Type B pancreatic cell (in vitro differentiated cells): ENCODE measurements around the gene C1orf116. TPM values are rescaled to one million over a fixed set of nuclear protein-coding genes. Genes with fewer than 3 reads are reported as not detected.
A peak's percentile ranks its signal among the peaks of the same experiment; 100 is the strongest.

Experiments
- DNase-seq: peaks from one replicate; pipeline ENCODE4 v3.0.0; 2021; ENCODE audit warnings: mixed read lengths; ENCODE audit not compliant: unreplicated experiment; ENCODE audit errors: extremely low spot score
- H3K27ac Mint-ChIP-seq: 2 replicates; pipeline ENCODE4 v1.8.0; 2021; ENCODE audit warnings: mild to moderate bottlenecking, mixed read lengths
- H3K27me3 Mint-ChIP-seq: 2 replicates; pipeline ENCODE4 v1.8.0; 2021; ENCODE audit warnings: mixed read lengths
- H3K36me3 Mint-ChIP-seq: 2 replicates; pipeline ENCODE4 v1.8.0; 2021; ENCODE audit warnings: mixed read lengths
- H3K4me1 Mint-ChIP-seq: one replicate; pipeline ENCODE4 v1.8.0; 2021; ENCODE audit warnings: mixed read lengths; ENCODE audit not compliant: unreplicated experiment
- H3K4me3 Mint-ChIP-seq: 2 replicates; pipeline ENCODE4 v1.8.0; 2021; ENCODE audit warnings: mild to moderate bottlenecking, mixed read lengths
- H3K9me3 Mint-ChIP-seq: 2 replicates; pipeline ENCODE4 v1.8.0; 2021; ENCODE audit warnings: mixed read lengths
- CTCF ChIP-seq: fragments of 200-600 bp; sonication (generic); conservative IDR thresholded peaks from 2 replicates; pipeline ENCODE4 v1.5.0; 2021; ENCODE audit warnings: antibody characterized with exemption, mild to moderate bottlenecking
- total RNA-seq: library from RNA; stranded (reverse); gene quantifications from 2 replicates; pipeline ENCODE4 v1.2.1, GENCODE V29; 2021; ENCODE audit warnings: low replicate concordance

The C1orf116 gene
- total RNA-seq, 1 donor from 2014 or later, result 50.4 TPM

- H3K27ac Mint-ChIP-seq, result peak overlapping the region; percentile 26
- H3K9me3 Mint-ChIP-seq, result no peaks in the 10 kb centered on the region
- DNase-seq, result no peak
- peaks cover 8% of the 10 kb centered on the region for H3K36me3 Mint-ChIP-seq
- H3K4me1 Mint-ChIP-seq, result peaks cover 10% of the 10 kb centered on the region
- no peak overlapping the region for H3K4me3 Mint-ChIP-seq
- H3K27me3 Mint-ChIP-seq, result no peaks in the 10 kb centered on the region
- TF ChIP-seq CTCF, result peak; percentile 91
Measured at GRCh38 chr1:207077470-207078377, 45.2 kb upstream of the C1orf116 start.

GRCh38 chr1:207077012-207077411, 44.5 kb upstream of the C1orf116 start:
- Mint-ChIP-seq H3K4me3 (no peak overlapping the region), H3K27me3 (no peaks in the 10 kb centered on the region), H3K27ac (no peak overlapping the region), H3K9me3 (no peaks in the 10 kb centered on the region), H3K36me3 (peaks cover 9% of the 10 kb centered on the region), H3K4me1 (peaks cover 10% of the 10 kb centered on the region)
- DNase-seq, result no peak
- TF ChIP-seq CTCF, result no peak

GRCh38 chr1:207076181-207076955, 43.8 kb upstream of the C1orf116 start:
- H3K27me3 Mint-ChIP-seq, result no peaks in the 10 kb centered on the region
- no peaks in the 10 kb centered on the region for H3K9me3 Mint-ChIP-seq
- DNase-seq, result no peak
- TF ChIP-seq CTCF, result no peak
- H3K36me3 Mint-ChIP-seq, result peaks cover 10% of the 10 kb centered on the region
- no peak overlapping the region for H3K27ac Mint-ChIP-seq
- H3K4me1 Mint-ChIP-seq, result peaks cover 10% of the 10 kb centered on the region
- H3K4me3 Mint-ChIP-seq, result no peak overlapping the region

GRCh38 chr1:207073906-207074820, 41.6 kb upstream of the C1orf116 start:
- no peak overlapping the region for H3K4me3 Mint-ChIP-seq
- peaks cover 22% of the 10 kb centered on the region for H3K36me3 Mint-ChIP-seq
- no peak for DNase-seq
- H3K27ac Mint-ChIP-seq, result peak overlapping the region; percentile 21
- H3K27me3 Mint-ChIP-seq, result no peaks in the 10 kb centered on the region
- no peak for TF ChIP-seq CTCF
- no peaks in the 10 kb centered on the region for H3K9me3 Mint-ChIP-seq
- H3K4me1 Mint-ChIP-seq, result peaks cover 10% of the 10 kb centered on the region

GRCh38 chr1:207072233-207072632, 39.7 kb upstream of the C1orf116 start:
- H3K27ac Mint-ChIP-seq, result no peak overlapping the region
- peaks cover 29% of the 10 kb centered on the region for H3K36me3 Mint-ChIP-seq
- H3K4me1 Mint-ChIP-seq, result peaks cover 7% of the 10 kb centered on the region
- H3K9me3 Mint-ChIP-seq, result no peaks in the 10 kb centered on the region
- no peak for DNase-seq
- TF ChIP-seq CTCF, result no peak
- no peaks in the 10 kb centered on the region for H3K27me3 Mint-ChIP-seq
- H3K4me3 Mint-ChIP-seq, result no peak overlapping the region
